Measurements from ENCODE around the gene MACROD2. TPM values are rescaled to one million over a fixed set of nuclear protein-coding genes. Genes with fewer than 3 reads are reported as not detected.

MACROD2 gene
- total and polyA plus RNA-seq, 8 donors: 0.78 to 31.3 (median 10.9) TPM; not detected in 1

GRCh38 chr20:14727485-14728150, 732.3 kb downstream of the MACROD2 start:
- TF ChIP-seq CTCF (IDR thresholded peaks at IDR 0.05) (no peak), POLR2AphosphoS5 (IDR thresholded peaks at IDR 0.05) (no peak), POLR2A (IDR thresholded peaks at IDR 0.05) (no peak)
- H3K4me3 ChIP-seq: no peak overlapping the region
- intact Hi-C loops (cut with DNase I; ENCODE audit: low total_unique reads): no loop called here
- H3K27me3 ChIP-seq: no peaks in the 10 kb centered on the region
- H3K9me3 ChIP-seq: no peaks in the 10 kb centered on the region
- peaks cover 0 to 7% (median 0%) of the 10 kb centered on the region in 4 donors for H3K4me1 ChIP-seq
- DNase-seq: no peak
- H3K36me3 ChIP-seq: no peaks in the 10 kb centered on the region
- 86 to 100% (median 91%) methylated on average over 1 of the region's 1 CpG for WGBS, 5 donors
- no peak overlapping the region for H3K27ac ChIP-seq

DNA sequence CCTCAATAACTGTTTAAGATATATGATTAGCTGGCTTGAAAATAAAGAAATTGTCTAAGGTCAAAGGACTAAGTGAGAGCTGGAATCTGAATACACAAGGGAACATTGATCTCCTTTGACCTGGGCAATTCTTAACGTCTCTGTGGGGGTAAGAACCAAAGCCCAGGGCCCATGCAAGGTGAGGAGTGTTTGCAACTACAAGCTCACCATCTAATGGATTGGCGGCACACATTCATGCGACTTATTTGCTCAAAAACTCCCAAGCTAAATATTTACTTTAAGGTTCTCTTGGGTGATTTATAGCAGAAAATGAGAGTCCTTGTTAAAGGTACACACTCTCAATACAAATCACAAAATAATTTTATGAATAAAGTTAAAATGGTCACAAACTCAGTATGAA, 734.1 kb downstream of the MACROD2 start:
- peaks cover 0 to 1% (median 0%) of the 10 kb centered on the region in 4 donors for H3K9me3 ChIP-seq
- H3K4me3 ChIP-seq: no peak overlapping the region
- H3K27me3 ChIP-seq: no peaks in the 10 kb centered on the region
- H3K4me1 ChIP-seq: peaks cover 0 to 8% (median 0%) of the 10 kb centered on the region in 4 donors
- peak in 1 of 2 donors; percentile 38 for DNase-seq
- intact Hi-C loops (cut with DNase I; ENCODE audit: low total_unique reads): no loop called here
- 23 to 54% (median 34%) methylated on average over 3 of the region's 3 CpGs for WGBS, 5 donors
- H3K27ac ChIP-seq: no peak overlapping the region
- TF ChIP-seq EP300 (IDR thresholded peaks at IDR 0.05) (no peak), POLR2A (IDR thresholded peaks at IDR 0.05) (no peak), POLR2AphosphoS5 (IDR thresholded peaks at IDR 0.05) (no peak), CTCF (IDR thresholded peaks at IDR 0.05) (no peak)
- no peaks in the 10 kb centered on the region for H3K36me3 ChIP-seq

DNA sequence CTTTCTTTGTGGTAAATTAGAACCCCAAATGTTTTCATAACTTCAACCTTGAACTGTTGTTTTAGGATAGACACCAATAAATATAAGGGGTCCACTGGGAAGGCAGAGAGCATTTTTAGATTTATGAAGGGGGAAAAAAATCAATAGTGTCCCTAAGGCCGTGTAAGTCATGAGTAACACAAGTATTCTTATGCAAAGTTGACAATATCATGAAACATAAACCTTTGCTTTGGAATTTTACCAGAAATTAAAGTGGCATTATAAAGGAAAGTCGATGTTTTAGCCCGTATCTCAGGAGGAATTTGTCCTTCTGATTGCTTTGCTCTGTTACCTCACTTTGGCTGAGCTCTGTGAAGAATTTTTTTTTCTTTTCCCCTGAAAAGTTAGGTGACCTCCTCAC, 737.0 kb downstream of the MACROD2 start:
- TF ChIP-seq CTCF (IDR thresholded peaks at IDR 0.05) (no peak), EP300 (IDR thresholded peaks at IDR 0.05) (no peak), POLR2A (IDR thresholded peaks at IDR 0.05) (no peak), POLR2AphosphoS5 (IDR thresholded peaks at IDR 0.05) (no peak)
- H3K9me3 ChIP-seq: peaks cover 0 to 5% (median 0%) of the 10 kb centered on the region in 4 donors
- H3K27ac ChIP-seq: no peak overlapping the region
- intact Hi-C loops (cut with DNase I; ENCODE audit: low total_unique reads): no loop called here
- WGBS, 5 donors: 33 to 64% (median 52%) methylated on average over 3 of the region's 3 CpGs
- no peaks in the 10 kb centered on the region for H3K36me3 ChIP-seq
- DNase-seq: no peak
- no peak overlapping the region for H3K4me3 ChIP-seq
- no peaks in the 10 kb centered on the region for H3K27me3 ChIP-seq
- H3K4me1 ChIP-seq: peaks cover 0 to 8% (median 0%) of the 10 kb centered on the region in 4 donors

- no peaks in the 10 kb centered on the region for H3K27me3 ChIP-seq
- H3K4me1 ChIP-seq: peaks cover 0 to 8% (median 0%) of the 10 kb centered on the region in 4 donors
- H3K27ac ChIP-seq: no peak overlapping the region
- WGBS, 5 donors: 64 to 84% (median 81%) methylated on average over 1 of the region's 1 CpG
- peaks cover 0 to 5% (median 0%) of the 10 kb centered on the region in 4 donors for H3K9me3 ChIP-seq
- H3K36me3 ChIP-seq: no peaks in the 10 kb centered on the region
- no peak for TF ChIP-seq EP300 (IDR thresholded peaks at IDR 0.05)
- TF ChIP-seq POLR2AphosphoS5 (IDR thresholded peaks at IDR 0.05): no peak
- TF ChIP-seq CTCF (IDR thresholded peaks at IDR 0.05): no peak
- TF ChIP-seq POLR2A (IDR thresholded peaks at IDR 0.05): no peak
- H3K4me3 ChIP-seq: no peak overlapping the region
- intact Hi-C loops (cut with DNase I; ENCODE audit: low total_unique reads): no loop called here
- no peak for DNase-seq
These were observed 737.7 kb downstream of the MACROD2 start for GRCh38 chr20:14732996-14733395.
